A673 (cell line): ENCODE measurements around the gene PNPLA1. TPM values are rescaled to one million over a fixed set of nuclear protein-coding genes. Genes with fewer than 3 reads are reported as not detected.

Experiments
- BruUV-seq: library from RNA; stranded (reverse); fragments of 400-500 nt; replicated peaks from 2 replicates; lab custom pipeline; 2021; lab: Mats Ljungman, UMichigan
- CTCF ChIA-PET: fragments of 300-600 bp; sonication (Branson Sonifier 250); formaldehyde crosslinking; loops from one replicate; lab custom pipeline; 2022; ENCODE audit warnings: antibody characterized with exemption; lab: Charles Lee
- POLR2A ChIA-PET: fragments of 300-600 bp; sonication (Branson Sonifier 250); formaldehyde crosslinking; loops from one replicate; lab custom pipeline; 2022; ENCODE audit warnings: antibody characterized with exemption; ENCODE audit not compliant: low non-redundant PET; lab: Charles Lee
- DNase-seq: peaks from one replicate; pipeline ENCODE4 v3.0.0-alpha.2; 2015; ENCODE audit warnings: low spot score
- H3K27ac ChIP-seq: fragments of 200-600 bp; sonication (generic); 2 replicates; pipeline ENCODE4 v1.5.1; 2016; ENCODE audit warnings: mixed run types, low read depth, mild to moderate bottlenecking, mixed read lengths, antibody characterized with exemption, low read length; ENCODE audit not compliant: poor library complexity, severe bottlenecking
- H3K27me3 ChIP-seq: fragments of 200-600 bp; sonication (generic); replicated peaks from 2 replicates; pipeline ENCODE4 v1.6.1; 2017; ENCODE audit warnings: mixed run types, low read depth, mild to moderate bottlenecking, mixed read lengths, antibody characterized with exemption, low read length; ENCODE audit not compliant: insufficient read depth, poor library complexity
- H3K36me3 ChIP-seq: fragments of 200-600 bp; sonication (generic); 2 replicates; pipeline ENCODE4 v1.6.1; 2016; ENCODE audit warnings: mixed run types, mild to moderate bottlenecking, mixed read lengths, antibody characterized with exemption, low read length; ENCODE audit not compliant: insufficient read depth, poor library complexity, severe bottlenecking
- H3K4me1 ChIP-seq: fragments of 200-600 bp; sonication (generic); 2 replicates; pipeline ENCODE4 v1.6.1; 2017; ENCODE audit warnings: mixed run types, mild to moderate bottlenecking, mixed read lengths, antibody characterized with exemption, low read length; ENCODE audit not compliant: insufficient read depth, poor library complexity, severe bottlenecking
- H3K4me3 ChIP-seq: fragments of 200-600 bp; sonication (generic); 2 replicates; pipeline ENCODE4 v1.5.1; 2016; ENCODE audit warnings: low read depth, mixed run types, mild to moderate bottlenecking, mixed read lengths, low read length; ENCODE audit not compliant: poor library complexity, severe bottlenecking
- H3K9me3 ChIP-seq: fragments of 200-600 bp; sonication (generic); 2 replicates; pipeline ENCODE4 v1.6.1; 2016; ENCODE audit warnings: mixed run types, low read depth, mild to moderate bottlenecking, mixed read lengths, antibody characterized with exemption, low read length; ENCODE audit not compliant: poor library complexity, severe bottlenecking
- EZH2 ChIP-seq: fragments of 200-600 bp; sonication (generic); IDR thresholded peaks from 2 replicates; pipeline ENCODE4 v1.6.1; 2017; ENCODE audit warnings: borderline replicate concordance, low read depth, mild to moderate bottlenecking, mixed read lengths, antibody characterized with exemption, low read length; ENCODE audit not compliant: poor library complexity, severe bottlenecking
- intact Hi-C: fragments of 100-400 bp; cut with micrococcal nuclease; formaldehyde crosslinking; loops from one replicate; pipeline ENCODE4 v1.10.0; 2022; ENCODE audit not compliant: unreplicated experiment
- total RNA-seq: library from RNA; stranded (reverse); gene quantifications from 2 replicates; pipeline ENCODE4 v1.2.3, GENCODE V29; 2021
- TF ChIP-seq, protein P1 (sequence below): fragments of 300-800, 200-600 bp; sonication (generic); conservative IDR thresholded peaks from 2 replicates; pipeline ENCODE4 v1.5.1; 2017; ENCODE audit warnings: low read depth, mild to moderate bottlenecking, antibody characterized with exemption, low read length, moderate library complexity, mixed read lengths

The PNPLA1 gene
- total RNA-seq, 1 experiment from 2014 or later = 0.26 TPM

DNA sequence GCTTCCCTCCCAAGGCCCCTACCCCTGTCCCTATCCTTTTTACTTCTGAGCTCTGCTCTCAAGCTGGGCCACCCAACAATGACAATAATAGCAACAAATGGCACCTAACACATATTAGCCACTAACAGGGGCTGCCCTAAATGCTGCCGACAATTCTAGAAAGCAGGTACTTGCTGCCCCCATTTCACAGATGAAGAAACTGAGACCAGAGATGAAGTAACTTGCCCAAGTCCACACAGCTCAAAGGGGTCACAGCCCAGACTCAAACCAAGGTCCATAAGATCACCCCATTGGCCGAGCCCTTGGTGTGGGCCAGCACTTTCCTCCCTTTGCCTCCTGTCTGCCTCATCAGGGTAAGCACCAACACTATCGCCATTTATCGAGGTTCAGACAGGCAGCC is 54.9 kb downstream of the PNPLA1 start:
- DNase-seq = no peak
- no peaks in the 10 kb centered on the region for H3K27me3 ChIP-seq
- no peak for TF ChIP-seq EZH2
- TF ChIP-seq, protein P1, sequence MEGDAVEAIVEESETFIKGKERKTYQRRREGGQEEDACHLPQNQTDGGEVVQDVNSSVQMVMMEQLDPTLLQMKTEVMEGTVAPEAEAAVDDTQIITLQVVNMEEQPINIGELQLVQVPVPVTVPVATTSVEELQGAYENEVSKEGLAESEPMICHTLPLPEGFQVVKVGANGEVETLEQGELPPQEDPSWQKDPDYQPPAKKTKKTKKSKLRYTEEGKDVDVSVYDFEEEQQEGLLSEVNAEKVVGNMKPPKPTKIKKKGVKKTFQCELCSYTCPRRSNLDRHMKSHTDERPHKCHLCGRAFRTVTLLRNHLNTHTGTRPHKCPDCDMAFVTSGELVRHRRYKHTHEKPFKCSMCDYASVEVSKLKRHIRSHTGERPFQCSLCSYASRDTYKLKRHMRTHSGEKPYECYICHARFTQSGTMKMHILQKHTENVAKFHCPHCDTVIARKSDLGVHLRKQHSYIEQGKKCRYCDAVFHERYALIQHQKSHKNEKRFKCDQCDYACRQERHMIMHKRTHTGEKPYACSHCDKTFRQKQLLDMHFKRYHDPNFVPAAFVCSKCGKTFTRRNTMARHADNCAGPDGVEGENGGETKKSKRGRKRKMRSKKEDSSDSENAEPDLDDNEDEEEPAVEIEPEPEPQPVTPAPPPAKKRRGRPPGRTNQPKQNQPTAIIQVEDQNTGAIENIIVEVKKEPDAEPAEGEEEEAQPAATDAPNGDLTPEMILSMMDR = no peak
- POLR2A ChIA-PET = no interaction called here
- no TSS peak for BruUV-seq
- H3K4me1 ChIP-seq = no peaks in the 10 kb centered on the region
- CTCF ChIA-PET = interaction anchor here (0.6 kb wide), 1 partner anchor 23 kb away, joined by 4 read pairs; no protein-coding TSS in a partner anchor
- intact Hi-C loops = no loop called here
- H3K36me3 ChIP-seq = no peaks in the 10 kb centered on the region
- H3K9me3 ChIP-seq = no peaks in the 10 kb centered on the region
- H3K27ac ChIP-seq = no peak overlapping the region
- no peak overlapping the region for H3K4me3 ChIP-seq

DNA sequence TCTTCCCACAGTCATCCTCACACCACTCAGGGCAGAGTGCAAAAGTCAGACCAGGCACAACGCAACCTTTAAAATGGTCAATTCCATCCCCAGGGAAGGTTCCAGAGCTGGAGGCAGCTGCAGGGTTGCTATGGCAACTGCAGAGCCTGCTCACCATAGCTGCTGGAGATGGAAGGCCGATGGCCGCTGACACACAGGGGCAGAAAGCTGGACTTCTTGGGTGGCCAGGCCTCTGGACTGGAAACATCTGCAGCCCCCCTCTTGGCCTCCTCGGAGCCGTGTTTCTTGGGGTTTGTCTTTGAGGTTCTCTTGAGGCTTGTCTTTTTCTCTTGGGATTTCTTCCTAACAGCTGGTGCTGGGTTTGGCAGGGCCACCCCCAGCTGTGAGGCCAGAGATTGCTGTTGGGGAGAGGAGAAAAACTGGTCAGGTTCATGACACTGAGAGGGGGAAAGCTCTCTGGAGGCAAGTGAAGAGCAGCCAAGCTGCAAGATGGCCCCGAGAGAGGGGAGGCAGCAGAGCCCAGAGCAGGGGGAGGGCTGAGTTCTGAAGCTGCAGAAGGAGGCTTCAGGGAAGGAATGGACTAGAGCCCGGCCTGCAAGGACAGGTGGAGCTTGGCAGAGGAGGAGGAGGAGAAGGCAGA is 56.6 kb downstream of the PNPLA1 start:
- DNase-seq = no peak
- Histone ChIP-seq H3K4me3 (no peak overlapping the region), H3K27me3 (no peaks in the 10 kb centered on the region), H3K36me3 (no peaks in the 10 kb centered on the region), H3K4me1 (no peaks in the 10 kb centered on the region), H3K27ac (no peak overlapping the region), H3K9me3 (no peaks in the 10 kb centered on the region)
- TF ChIP-seq, protein P1 = no peak
- no peak for TF ChIP-seq EZH2
- intact Hi-C loops = no loop called here
- no TSS peak for BruUV-seq
- ChIA-PET CTCF (no interaction called here), POLR2A (no interaction called here)

DNA sequence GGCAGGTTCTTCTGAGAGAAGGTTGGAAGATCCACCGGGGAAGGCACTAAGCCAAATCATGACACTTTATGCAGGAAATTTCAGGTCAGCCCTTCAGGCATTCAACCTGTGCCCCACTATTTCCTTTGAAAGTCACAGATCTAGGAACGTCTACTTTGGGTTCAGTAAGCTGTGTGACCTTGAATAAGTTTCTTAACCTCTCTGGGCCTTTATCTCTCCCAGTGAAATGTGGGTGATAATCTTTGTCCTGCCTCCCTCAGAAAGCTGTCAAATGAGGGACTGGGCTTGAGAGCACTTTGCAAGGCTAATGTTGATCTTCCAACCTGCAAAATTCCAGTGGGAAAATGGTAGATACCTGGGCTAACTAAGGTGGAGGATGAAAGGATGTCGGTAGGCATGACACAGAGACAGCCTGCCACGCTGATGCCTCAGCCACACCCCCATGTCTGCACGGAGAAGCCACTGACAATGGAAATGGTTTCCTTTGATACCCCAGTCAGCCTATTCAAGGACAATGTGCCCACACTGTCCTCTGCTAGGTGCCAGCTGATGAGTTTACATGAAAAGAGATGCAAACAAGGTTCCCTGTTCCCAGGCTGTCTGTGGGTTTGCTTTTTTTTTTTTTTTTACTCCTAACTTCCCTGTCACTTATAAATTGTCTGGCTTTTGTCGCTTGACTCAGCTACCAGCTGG is 57.5 kb downstream of the PNPLA1 start:
- no TSS peak for BruUV-seq
- no peaks in the 10 kb centered on the region for H3K36me3 ChIP-seq
- no peak overlapping the region for H3K27ac ChIP-seq
- H3K4me3 ChIP-seq = no peak overlapping the region
- intact Hi-C loops = no loop called here
- no peaks in the 10 kb centered on the region for H3K4me1 ChIP-seq
- TF ChIP-seq, protein P1 = no peak
- TF ChIP-seq EZH2 = no peak
- H3K27me3 ChIP-seq = no peaks in the 10 kb centered on the region
- ChIA-PET CTCF (interaction anchor here (1.2 kb wide), 1 partner anchor 25 kb away, joined by 4 read pairs; no protein-coding TSS in a partner anchor), POLR2A (no interaction called here)
- no peaks in the 10 kb centered on the region for H3K9me3 ChIP-seq
- no peak for DNase-seq
